ENCODE results near the gene LTBP2. TPM values are rescaled to one million over a fixed set of nuclear protein-coding genes. Genes with fewer than 3 reads are reported as not detected.

Gene LTBP2
- total RNA-seq, 4 donors from 2014 or later: 81.3 to 240 (median 189) TPM

- no peak overlapping the region for H3K27ac ChIP-seq
- H3K9me3 ChIP-seq: no peaks in the 10 kb centered on the region
- TF ChIP-seq POLR2A (IDR thresholded peaks at IDR 0.05) (no peak), CTCF (IDR thresholded peaks at IDR 0.05) (no peak)
- no peak for DNase-seq
- no peaks in the 10 kb centered on the region for H3K4me1 ChIP-seq
- H3K4me3 ChIP-seq (replicated peaks in 1 of 3): no peak overlapping the region
- intact Hi-C loops (cut with DNase I): no loop called here
- 83 to 91% methylated on average over 2 of the region's 2 CpGs for WGBS, 2 donors
- no peaks in the 10 kb centered on the region for H3K36me3 ChIP-seq
- no peaks in the 10 kb centered on the region for H3K27me3 ChIP-seq
These were observed 22.9 kb upstream of the LTBP2 start for GRCh38 chr14:74634964-74635363.

- 81 to 100% methylated on average over 1 of the region's 1 CpG for WGBS, 2 donors
- H3K36me3 ChIP-seq: no peaks in the 10 kb centered on the region
- H3K27me3 ChIP-seq: no peaks in the 10 kb centered on the region
- intact Hi-C loops (cut with DNase I): no loop called here
- DNase-seq: no peak
- H3K4me1 ChIP-seq: no peaks in the 10 kb centered on the region
- TF ChIP-seq CTCF (IDR thresholded peaks at IDR 0.05): no peak
- TF ChIP-seq POLR2A (IDR thresholded peaks at IDR 0.05): no peak
- H3K4me3 ChIP-seq (replicated peaks in 1 of 3): no peak overlapping the region
- no peaks in the 10 kb centered on the region for H3K9me3 ChIP-seq
- H3K27ac ChIP-seq: no peak overlapping the region
These were observed 22.4 kb upstream of the LTBP2 start for GRCh38 chr14:74634481-74634880.

- TF ChIP-seq POLR2A (IDR thresholded peaks at IDR 0.05) (no peak), CTCF (IDR thresholded peaks at IDR 0.05) (no peak)
- intact Hi-C loops (cut with DNase I): no loop called here
- Histone ChIP-seq H3K9me3 (no peaks in the 10 kb centered on the region), H3K4me1 (no peaks in the 10 kb centered on the region), H3K36me3 (no peaks in the 10 kb centered on the region), H3K27me3 (no peaks in the 10 kb centered on the region), H3K27ac (no peak overlapping the region), H3K4me3 (replicated peaks in 1 of 3) (no peak overlapping the region)
- 73 to 84% methylated on average over 15 of the region's 15 CpGs for WGBS, 2 donors
- no peak for DNase-seq
These were observed 19.0 kb upstream of the LTBP2 start for GRCh38 chr14:74630881-74631690.

- H3K4me1 ChIP-seq: no peaks in the 10 kb centered on the region
- WGBS, 2 donors: 77 to 93% methylated on average over 5 of the region's 5 CpGs
- no peaks in the 10 kb centered on the region for H3K36me3 ChIP-seq
- H3K27me3 ChIP-seq: no peaks in the 10 kb centered on the region
- TF ChIP-seq CTCF (IDR thresholded peaks at IDR 0.05): no peak
- TF ChIP-seq POLR2A (IDR thresholded peaks at IDR 0.05): no peak
- DNase-seq: no peak
- no peak overlapping the region for H3K27ac ChIP-seq
- no peak overlapping the region for H3K4me3 ChIP-seq (replicated peaks in 1 of 3)
- H3K9me3 ChIP-seq: no peaks in the 10 kb centered on the region
- intact Hi-C loops (cut with DNase I): no loop called here
These were observed 16.4 kb upstream of the LTBP2 start for GRCh38 chr14:74628418-74628817.

- H3K27ac ChIP-seq: no peak overlapping the region
These were observed 15.0 kb upstream of the LTBP2 start for GRCh38 chr14:74627076-74627475.

More at GRCh38 chr14:74627076-74627475, 15.0 kb upstream of the LTBP2 start:
- no peaks in the 10 kb centered on the region for H3K27me3 ChIP-seq
- no peak for TF ChIP-seq POLR2A (IDR thresholded peaks at IDR 0.05)
- TF ChIP-seq CTCF (IDR thresholded peaks at IDR 0.05): no peak
- no peaks in the 10 kb centered on the region for H3K36me3 ChIP-seq
- H3K4me1 ChIP-seq: no peaks in the 10 kb centered on the region
- no peaks in the 10 kb centered on the region for H3K9me3 ChIP-seq
- WGBS, 2 donors: 83 to 88% methylated on average over 8 of the region's 8 CpGs
- no peak overlapping the region for H3K4me3 ChIP-seq (replicated peaks in 1 of 3)
- no peak for DNase-seq
- intact Hi-C loops (cut with DNase I): no loop called here

All from thyroid gland (tissue), 4 donors.